Kidney tubule cell (primary cell): ENCODE data around the gene SIPA1L3.

Experiments
- DNase-seq: peaks from one replicate; pipeline ENCODE4 v3.0.0-alpha.2; 2018; ENCODE audit warnings: low spot score

SIPA1L3 gene

GRCh38 chr19:37975596-37976515, 68.8 kb downstream of the SIPA1L3 start:
- DNase-seq: no peak

GRCh38 chr19:37977391-37977790, 70.4 kb downstream of the SIPA1L3 start:
- no peak for DNase-seq

- DNase-seq: peak; percentile 93
Measured at GRCh38 chr19:37977992-37978391, 71.0 kb downstream of the SIPA1L3 start.

GRCh38 chr19:37979547-37980082, 72.6 kb downstream of the SIPA1L3 start:
- peak; percentile 90 for DNase-seq

GRCh38 chr19:37980419-37981170, 73.6 kb downstream of the SIPA1L3 start:
- DNase-seq: peak; percentile 98

- no peak for DNase-seq
Measured at GRCh38 chr19:37981785-37982475, 74.9 kb downstream of the SIPA1L3 start.

GRCh38 chr19:37982655-37983054, 75.6 kb downstream of the SIPA1L3 start:
- DNase-seq: no peak

GRCh38 chr19:37983153-37983552, 76.1 kb downstream of the SIPA1L3 start:
- no peak for DNase-seq

- DNase-seq: no peak
Measured at GRCh38 chr19:37983916-37984315, 76.9 kb downstream of the SIPA1L3 start.

GRCh38 chr19:37986048-37986750, 79.2 kb downstream of the SIPA1L3 start:
- DNase-seq: no peak

- DNase-seq: no peak
Measured at GRCh38 chr19:37987356-37988332, 80.6 kb downstream of the SIPA1L3 start.

- no peak for DNase-seq
Measured at GRCh38 chr19:37988758-37989635, 82.0 kb downstream of the SIPA1L3 start.

GRCh38 chr19:37989855-37990254, 82.8 kb downstream of the SIPA1L3 start:
- no peak for DNase-seq

GRCh38 chr19:37990362-37990761, 83.4 kb downstream of the SIPA1L3 start:
- peak; percentile 55 for DNase-seq

- DNase-seq: no peak
Measured at GRCh38 chr19:37991176-37991835, 84.3 kb downstream of the SIPA1L3 start.

GRCh38 chr19:37991841-37992248, 84.8 kb downstream of the SIPA1L3 start:
- DNase-seq: peak; percentile 93

- no peak for DNase-seq
Measured at GRCh38 chr19:37992761-37993160, 85.8 kb downstream of the SIPA1L3 start.

GRCh38 chr19:37994823-37995130, 87.8 kb downstream of the SIPA1L3 start:
- DNase-seq: no peak

GRCh38 chr19:37995346-37995745, 88.3 kb downstream of the SIPA1L3 start:
- DNase-seq: no peak
